Skeletal muscle cell (primary cell): ENCODE results near the gene ZMYND12.
"Not testable (repeated sequence)": the region's sequence is repeated elsewhere in the genome, so short reads cannot be mapped to it uniquely, and the experiment has no call there.

Experiments used
- DNase-seq: peaks from one replicate; pipeline ENCODE4 v3.0.0-alpha.2; 2010; ENCODE audit warnings: low read depth
- H3K4me3 ChIP-seq: 2 replicates; pipeline ENCODE4 v1.5.1; 2011; ENCODE audit warnings: low read depth, mild to moderate bottlenecking, control low read depth, low read length, moderate library complexity

The ZMYND12 gene, protein sequence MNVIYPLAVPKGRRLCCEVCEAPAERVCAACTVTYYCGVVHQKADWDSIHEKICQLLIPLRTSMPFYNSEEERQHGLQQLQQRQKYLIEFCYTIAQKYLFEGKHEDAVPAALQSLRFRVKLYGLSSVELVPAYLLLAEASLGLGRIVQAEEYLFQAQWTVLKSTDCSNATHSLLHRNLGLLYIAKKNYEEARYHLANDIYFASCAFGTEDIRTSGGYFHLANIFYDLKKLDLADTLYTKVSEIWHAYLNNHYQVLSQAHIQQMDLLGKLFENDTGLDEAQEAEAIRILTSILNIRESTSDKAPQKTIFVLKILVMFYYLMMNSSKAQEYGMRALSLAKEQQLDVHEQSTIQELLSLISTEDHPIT

DNA sequence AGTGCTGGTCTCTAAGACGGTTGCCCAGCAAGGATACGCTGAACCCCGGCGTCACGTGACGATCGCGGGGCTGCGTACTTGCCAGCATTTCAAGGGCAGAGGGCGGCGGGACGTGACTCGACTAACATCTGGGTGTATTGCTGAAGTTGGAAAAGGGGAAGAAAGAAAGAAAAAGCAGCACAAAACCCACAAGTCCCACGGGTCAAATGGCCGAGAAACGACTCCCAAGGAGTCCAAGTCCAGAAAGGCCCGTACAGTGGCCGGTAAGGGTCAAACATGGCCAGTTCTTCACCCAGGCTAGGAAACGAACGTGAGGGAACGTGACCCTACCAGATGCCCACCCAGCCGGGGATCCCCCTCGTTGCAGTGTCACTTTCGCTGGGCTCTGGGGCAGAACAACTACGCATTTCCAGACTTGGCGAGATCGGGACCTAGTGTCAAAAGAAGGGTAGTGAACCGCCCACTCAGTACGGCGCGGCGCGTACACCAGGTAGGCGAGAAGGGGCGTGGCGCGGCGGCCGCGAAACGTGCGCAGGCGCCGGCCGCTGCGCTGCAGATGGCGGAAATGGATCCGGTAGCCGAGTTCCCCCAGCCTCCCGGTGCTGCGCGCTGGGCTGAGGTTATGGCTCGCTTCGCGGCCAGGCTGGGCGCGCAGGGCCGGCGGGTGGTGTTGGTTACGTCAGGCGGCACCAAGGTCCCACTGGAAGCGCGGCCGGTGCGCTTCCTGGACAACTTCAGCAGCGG, at the start of gene ZMYND12, which contains the start of gene PPCS:
ZMYND12 (minus strand) TSS at position 13 of the 744 bp plus-strand sequence. CDS start 25 bp downstream, outside the sequence.
PPCS (plus strand) TSS at position 534 of the 744 bp plus-strand sequence; CDS start at position 557, 23 bp downstream.
- peak; percentile 62 for DNase-seq

DNA sequence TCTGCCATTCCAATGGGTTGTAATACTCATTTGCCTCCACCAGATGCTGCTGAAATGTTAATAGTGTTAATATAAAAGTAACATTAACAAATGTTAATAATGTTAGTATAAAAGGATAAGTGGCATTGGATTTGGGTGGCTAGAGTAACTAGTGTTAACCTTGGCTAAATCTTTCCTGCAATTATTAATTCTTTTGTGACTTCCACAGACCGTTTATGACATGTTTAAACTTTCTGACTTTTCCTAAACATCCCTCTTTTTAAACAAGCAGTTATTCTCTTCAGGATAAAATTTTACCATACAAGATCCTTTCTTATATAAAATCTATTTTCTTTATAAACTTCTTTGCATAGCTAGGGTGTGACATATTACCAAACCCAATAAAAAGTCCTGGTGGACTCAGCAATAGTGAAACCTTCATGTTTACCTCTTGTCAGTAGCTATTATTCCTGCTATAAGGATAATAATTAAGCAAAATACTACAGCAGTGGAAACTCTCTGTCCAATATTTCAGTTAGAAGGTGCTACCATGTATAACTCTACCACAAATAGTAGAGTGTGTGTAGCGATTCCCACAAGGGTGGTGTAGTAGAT, 48.8 kb upstream of the ZMYND12 start:
- no peak for DNase-seq
- no peak overlapping the region for H3K4me3 ChIP-seq

More for the DNA sequence above, at the start of gene ZMYND12, which contains the start of gene PPCS:
- peak within 1 kb of the TSS; percentile 70 for H3K4me3 ChIP-seq

GRCh38 chr1:42502031-42502430, 46.2 kb upstream of the ZMYND12 start:
- H3K4me3 ChIP-seq, DNase-seq: not testable (repeated sequence)

DNA sequence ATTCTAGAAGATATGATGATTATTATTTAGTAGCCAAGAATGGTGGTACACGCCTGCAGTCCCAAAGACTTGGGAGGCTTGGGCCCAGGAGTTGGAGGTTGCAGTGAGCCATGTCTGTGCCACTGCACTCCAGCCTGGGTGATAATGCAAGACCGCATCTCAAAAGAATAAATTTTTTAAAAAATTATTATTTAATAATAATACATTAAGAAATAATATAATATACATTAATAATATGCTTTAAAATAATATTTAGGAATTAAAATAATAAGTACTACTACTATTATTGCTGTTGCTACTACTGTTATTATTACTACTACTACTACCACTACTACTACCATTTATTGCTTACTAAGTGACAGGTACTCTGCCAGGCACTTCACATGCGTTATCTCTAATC, 34.4 kb upstream of the ZMYND12 start:
- DNase-seq, result no peak
- H3K4me3 ChIP-seq, result no peak overlapping the region

DNA sequence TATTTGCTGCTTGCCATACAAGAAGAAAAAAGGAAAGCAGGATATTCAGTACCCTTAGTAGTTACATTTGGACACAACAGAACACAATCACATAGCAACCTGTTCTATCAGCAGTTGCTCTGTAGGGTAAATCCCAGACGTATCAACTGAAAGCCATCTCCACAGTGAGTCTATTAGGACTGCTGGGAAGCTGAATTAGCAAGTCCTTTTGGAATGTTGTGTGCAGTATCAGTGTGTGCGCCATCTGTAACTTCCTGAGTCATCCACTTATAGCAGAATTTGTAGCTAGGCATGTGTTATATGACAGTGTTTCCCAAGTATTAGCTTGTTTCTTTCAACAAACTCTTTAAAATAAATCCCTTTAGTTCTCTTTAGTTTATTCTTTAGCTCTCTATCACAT, 28.6 kb upstream of the ZMYND12 start:
- H3K4me3 ChIP-seq, result no peak overlapping the region
- peak; percentile 59 for DNase-seq

GRCh38 chr1:42482635-42483153, 26.9 kb upstream of the ZMYND12 start:
- H3K4me3 ChIP-seq, result no peak overlapping the region
- DNase-seq, result no peak

- H3K4me3 ChIP-seq, result no peak overlapping the region
- no peak for DNase-seq
Measured at GRCh38 chr1:42480921-42481320, 25.1 kb upstream of the ZMYND12 start.

GRCh38 chr1:42479621-42480020, 23.8 kb upstream of the ZMYND12 start:
- no peak overlapping the region for H3K4me3 ChIP-seq
- no peak for DNase-seq

DNA sequence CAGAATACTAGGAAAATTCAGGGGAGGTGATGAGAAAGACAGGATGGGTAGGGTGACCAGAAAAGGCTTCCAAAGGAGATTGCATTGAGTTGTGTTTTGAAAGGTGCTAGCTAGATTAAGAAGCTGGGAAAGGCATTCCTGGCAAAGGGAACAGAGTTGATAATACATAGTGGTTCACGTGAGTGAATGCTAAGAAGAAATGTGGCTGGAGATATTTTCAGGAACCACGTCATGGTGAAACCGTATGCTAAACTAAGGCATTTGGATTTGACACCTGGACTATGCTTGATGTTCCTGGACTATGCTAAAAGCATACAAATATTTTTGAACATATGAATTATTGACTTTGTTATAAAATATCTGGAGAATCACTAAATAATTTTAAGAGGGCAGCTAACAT, 22.0 kb upstream of the ZMYND12 start:
- DNase-seq, result no peak
- H3K4me3 ChIP-seq, result no peak overlapping the region

DNA sequence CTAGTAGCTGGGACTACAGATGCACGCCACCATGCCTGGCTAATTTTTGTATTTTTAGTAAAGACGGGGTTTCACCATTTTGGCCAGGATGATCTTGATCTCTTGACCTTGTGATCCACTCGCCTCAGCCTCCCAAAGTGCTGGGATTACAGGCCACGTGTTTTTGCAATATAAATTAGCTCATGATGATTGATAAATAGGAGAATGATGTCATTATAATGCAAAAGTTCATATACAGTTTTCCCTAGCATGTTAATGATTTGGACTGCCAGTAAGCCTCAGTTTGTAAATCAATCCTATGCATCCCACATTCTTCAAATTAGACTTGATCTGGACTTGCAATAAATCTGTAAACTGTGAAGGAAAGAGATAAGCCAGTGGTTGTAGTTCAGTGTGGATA, 21.5 kb upstream of the ZMYND12 start:
- H3K4me3 ChIP-seq, DNase-seq: not testable (repeated sequence)

GRCh38 chr1:42476605-42477004, 20.8 kb upstream of the ZMYND12 start:
- H3K4me3 ChIP-seq, result no peak overlapping the region
- DNase-seq, result no peak

GRCh38 chr1:42469727-42470126, 13.9 kb upstream of the ZMYND12 start:
- no peak overlapping the region for H3K4me3 ChIP-seq
- DNase-seq, result no peak

- H3K4me3 ChIP-seq, result no peak overlapping the region
- no peak for DNase-seq
Measured at GRCh38 chr1:42466030-42466429, 10.2 kb upstream of the ZMYND12 start.

GRCh38 chr1:42463921-42464320, 8.1 kb upstream of the ZMYND12 start:
- H3K4me3 ChIP-seq, result peak overlapping the region; percentile 78
- DNase-seq, result no peak

- H3K4me3 ChIP-seq, result peak within 1 kb of the TSS; percentile 78
- peak; percentile 94 for DNase-seq
Measured at GRCh38 chr1:42462828-42463763, 7.3 kb upstream of the ZMYND12 start, which contains the start of gene CCDC30. Gene CCDC30 (plus strand): TSS chr1:42463286. CDS start chr1:42480552, 17,266 bp downstream.

DNA sequence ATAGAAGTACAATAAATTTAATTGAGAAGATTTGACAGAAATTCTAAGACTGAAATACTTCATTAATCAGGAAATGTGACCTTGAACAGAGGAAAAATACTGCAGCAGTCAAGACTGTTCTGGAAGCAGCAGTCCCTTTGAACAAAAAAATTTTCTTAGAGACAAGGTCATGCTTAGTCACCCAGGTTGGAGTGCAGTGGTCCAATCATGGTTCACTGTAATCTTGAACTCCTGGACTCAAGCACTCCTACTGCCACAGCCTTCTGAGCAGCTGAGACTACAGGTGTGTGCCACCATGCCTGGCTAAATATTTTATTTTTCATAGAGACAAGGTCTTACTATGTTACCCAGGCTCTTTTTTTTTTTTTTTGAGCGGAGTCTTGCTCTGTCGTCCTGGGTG, 5.4 kb upstream of the ZMYND12 start:
- DNase-seq, result no peak
- no peak overlapping the region for H3K4me3 ChIP-seq

- H3K4me3 ChIP-seq, result peak overlapping the region; percentile 70
- peak; percentile 10 for DNase-seq
Measured at GRCh38 chr1:42456754-42457089, 900 bp upstream of the ZMYND12 start.

GRCh38 chr1:42454403-42454802, 1.4 kb downstream of the ZMYND12 start:
- no peak for DNase-seq
- H3K4me3 ChIP-seq, result no peak overlapping the region

GRCh38 chr1:42453386-42453785, 2.4 kb downstream of the ZMYND12 start:
- no peak for DNase-seq
- H3K4me3 ChIP-seq, result no peak overlapping the region
